GM18907 (cell line): ENCODE results near the gene NME1.
"Not testable (repeated sequence)": the region's sequence is repeated elsewhere in the genome, so short reads cannot be mapped to it uniquely, and the experiment has no call there.

Experiments used
- ATAC-seq: cut with Tn5 transposase; IDR thresholded peaks from one replicate; pipeline ENCODE4 v1.9.1; 2021; ENCODE audit warnings: mild to moderate bottlenecking, moderate library complexity; ENCODE audit not compliant: unreplicated experiment

NME1 gene

DNA sequence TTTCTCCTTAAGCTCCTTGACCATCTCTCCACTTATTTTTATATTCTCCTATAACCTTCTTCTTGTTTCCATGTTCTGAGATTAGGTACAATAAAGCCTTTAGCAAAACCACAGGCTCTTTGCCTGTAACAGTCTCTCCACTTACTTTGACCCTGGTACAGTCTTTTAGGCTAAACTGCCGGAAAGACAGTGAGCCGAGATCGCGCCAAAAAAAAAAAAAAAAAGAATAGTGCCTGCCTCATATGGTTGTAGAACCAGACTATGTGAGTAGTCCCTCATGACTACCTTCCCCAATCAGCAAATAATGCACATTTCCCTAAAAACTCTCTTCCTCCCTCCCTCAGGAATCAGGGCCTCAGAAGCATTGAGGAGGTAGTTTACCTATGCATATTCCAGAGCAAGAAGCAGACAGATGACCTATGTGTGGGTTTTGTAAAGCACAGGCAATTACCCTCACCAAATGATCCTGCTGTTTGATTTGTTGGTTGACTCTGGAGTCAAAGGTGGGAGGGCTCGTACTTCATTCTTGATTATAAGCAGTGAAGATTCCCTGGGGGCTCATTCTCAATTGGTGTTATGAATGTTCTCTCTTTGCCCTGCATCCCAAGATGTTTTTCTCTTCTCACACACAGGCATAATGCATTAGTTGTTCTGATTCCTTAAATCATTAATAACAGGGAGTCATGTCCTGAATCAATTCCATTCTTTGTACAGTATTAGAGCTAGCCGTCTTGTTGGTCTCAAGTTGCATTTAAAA is 8.9 kb upstream of the NME1 start:
- ATAC-seq, result no peak

DNA sequence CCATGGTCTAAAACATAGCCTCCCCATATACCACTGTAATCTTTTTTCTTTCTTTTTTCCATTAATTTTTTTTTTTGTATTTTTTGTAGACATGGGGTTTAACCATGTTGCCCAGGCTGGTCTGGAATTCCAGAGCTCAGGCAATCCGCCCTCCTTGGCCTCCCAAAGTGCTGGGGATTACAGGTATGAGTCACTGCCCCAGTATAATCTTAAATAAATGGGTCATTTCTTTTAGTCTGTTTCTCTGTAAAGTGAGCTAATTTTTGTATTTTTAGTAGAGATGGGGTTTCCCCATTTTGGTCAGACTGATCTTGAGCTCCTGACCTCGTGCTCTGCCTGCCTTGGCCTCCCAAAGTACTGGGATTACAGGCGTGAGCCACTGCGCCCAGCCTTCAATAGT is 5.7 kb upstream of the NME1 start:
- no peak for ATAC-seq

DNA sequence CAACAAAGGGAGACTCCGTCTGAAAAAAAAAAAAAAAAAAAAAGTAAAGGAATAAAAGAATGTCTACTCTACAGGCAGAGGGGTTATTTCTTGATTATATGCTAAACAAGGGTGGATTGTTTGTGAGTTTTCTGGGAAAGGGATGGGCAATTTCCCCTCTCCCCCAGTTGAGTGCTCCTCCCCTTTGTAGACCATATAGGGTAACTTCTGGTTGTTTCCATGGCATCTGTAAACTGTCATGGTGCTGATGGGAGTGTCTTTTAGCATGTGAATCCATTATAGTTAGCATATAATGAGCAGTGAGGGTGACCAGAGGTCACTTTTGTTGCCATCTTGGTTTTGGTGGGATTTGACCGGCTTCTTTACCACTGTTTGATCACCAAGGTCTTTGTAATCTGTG is 4.2 kb upstream of the NME1 start:
- no peak for ATAC-seq

DNA sequence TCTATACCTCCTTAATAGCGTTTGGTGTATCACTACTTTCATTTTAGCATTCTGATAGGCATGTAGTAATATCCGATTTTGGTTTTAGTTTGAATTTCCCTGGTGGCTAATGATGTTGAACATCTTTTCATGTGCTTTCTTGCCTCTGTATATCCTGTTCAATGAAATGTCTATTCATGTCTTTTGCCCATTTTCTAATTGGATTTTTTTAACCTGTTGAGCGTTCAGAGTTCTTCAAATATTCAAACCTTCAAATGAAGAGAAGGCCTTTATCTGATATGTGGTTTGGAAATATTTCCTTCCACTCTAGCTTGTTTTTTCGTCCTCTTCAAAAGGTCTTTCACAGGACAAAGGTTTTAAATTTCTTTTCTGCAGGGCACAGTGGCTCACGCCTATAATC is 2.4 kb upstream of the NME1 start:
- no peak for ATAC-seq

DNA sequence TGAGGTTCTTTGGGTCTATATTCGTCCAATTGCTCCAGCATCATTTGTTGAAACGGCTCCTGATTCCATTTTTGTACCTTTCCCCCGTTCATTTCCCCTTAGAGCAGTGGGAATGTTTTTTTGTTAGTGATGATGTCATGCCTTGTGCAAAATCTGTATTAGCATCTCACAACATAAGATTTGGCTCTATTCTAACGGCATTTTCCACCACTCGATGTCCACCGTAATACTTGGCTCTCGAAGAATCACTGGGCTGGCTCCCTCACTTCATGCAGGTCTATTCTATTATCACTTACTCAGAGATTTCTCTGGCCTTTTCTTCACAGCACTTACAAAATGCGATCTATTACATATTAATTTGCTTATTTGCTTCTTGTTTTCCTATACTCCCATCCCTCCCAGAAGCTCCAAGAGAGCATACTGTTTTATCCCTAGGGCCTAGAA is 571 bp upstream of the NME1 start:
- no peak for ATAC-seq

DNA sequence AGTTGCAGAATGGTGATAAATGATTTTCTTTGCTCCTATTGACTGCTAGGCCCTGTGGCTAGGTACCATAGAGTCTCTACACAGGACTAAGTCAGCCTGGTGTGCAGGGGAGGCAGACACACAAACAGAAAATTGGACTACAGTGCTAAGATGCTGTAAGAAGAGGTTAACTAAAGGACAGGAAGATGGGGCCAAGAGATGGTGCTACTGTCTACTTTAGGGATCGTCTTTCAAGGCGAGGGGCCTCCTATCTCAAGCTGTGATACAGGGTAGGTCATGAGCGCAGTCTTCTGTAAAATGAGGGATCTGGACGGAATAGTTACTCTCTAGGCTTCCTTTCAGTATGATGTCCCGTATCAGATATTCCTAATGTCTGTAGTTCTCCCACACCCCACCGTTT is 817 bp downstream of the NME1 start:
- no peak for ATAC-seq

DNA sequence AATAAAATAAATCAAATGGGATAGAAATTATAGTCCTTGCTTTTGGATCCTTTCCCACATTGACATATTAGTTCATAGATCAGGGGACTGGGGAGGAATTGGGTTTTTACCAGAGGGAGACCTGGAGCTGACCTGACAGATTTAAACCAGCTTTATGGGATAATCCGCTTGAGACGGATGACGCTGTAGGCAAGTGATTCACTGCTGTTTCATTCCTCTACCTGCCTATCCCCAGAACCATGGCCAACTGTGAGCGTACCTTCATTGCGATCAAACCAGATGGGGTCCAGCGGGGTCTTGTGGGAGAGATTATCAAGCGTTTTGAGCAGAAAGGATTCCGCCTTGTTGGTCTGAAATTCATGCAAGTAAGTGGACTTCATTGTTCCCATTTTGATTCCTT is 2.1 kb downstream of the NME1 start:
- no peak for ATAC-seq

DNA sequence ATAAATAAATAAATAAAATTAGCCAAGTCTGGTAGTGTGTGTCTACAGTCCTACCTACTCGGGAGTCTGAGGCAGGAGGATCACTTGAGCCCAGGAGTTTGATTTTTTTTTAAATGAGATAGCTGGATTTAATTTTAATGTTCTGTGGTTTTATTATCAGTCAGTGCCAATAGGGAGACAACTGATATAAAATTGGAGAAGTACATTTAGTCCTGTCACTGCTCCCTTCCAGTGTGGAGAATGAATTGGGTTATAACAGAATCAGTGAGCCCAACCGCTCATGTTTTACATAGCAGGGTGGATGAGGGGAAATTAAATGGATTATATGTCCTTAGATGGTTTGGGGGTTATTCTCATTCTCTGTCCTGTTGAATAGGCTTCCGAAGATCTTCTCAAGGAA is 6.2 kb downstream of the NME1 start:
- ATAC-seq, result no peak

DNA sequence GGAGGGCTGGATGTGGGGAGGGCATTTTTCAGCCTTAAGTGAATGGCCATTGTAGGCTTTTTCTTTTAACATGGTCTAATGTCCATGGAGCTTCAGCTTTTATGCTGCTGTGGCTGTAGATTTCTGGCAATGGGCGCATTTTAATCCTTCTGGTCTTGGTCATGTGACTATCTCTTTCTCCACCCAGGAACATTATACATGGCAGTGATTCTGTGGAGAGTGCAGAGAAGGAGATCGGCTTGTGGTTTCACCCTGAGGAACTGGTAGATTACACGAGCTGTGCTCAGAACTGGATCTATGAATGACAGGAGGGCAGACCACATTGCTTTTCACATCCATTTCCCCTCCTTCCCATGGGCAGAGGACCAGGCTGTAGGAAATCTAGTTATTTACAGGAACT is 8.2 kb downstream of the NME1 start:
- no peak for ATAC-seq

DNA sequence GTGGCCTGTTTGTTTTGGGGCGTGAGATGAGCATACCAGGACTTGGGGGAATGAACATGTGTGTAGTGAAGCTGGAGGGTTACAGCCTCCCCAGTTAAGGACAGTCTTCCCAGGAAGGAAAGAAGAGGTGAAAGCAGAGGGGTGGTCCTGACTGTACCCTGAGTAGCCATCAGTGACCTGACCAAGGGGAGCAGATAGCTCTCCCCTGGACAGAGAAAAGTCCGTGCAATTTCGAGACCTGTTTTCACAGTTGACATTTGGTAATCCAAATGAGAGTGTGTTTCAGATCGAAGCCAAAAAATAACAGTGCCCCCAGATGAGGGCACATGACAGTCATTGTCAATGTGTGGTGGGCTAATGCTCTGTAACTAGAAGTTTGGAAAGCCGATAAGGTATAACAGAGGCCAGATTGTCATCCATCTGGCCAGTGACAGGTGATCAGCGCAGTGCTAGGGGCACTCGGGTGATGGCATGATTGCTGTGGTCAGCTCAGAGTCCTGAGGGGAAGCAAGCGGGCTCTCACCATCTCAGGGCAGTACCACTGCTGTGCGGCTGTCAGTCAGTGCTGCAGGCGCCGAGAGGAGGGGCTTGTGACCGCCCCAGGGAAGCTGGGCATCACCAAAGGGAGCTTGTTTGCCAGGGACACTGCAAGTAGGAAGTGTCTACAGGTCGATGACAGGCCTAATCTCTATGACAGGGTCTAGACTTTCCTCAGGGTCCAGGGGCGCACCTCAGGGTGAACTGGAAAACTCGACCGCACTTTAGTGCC is 11.7 kb downstream of the NME1 start:
- no peak for ATAC-seq

DNA sequence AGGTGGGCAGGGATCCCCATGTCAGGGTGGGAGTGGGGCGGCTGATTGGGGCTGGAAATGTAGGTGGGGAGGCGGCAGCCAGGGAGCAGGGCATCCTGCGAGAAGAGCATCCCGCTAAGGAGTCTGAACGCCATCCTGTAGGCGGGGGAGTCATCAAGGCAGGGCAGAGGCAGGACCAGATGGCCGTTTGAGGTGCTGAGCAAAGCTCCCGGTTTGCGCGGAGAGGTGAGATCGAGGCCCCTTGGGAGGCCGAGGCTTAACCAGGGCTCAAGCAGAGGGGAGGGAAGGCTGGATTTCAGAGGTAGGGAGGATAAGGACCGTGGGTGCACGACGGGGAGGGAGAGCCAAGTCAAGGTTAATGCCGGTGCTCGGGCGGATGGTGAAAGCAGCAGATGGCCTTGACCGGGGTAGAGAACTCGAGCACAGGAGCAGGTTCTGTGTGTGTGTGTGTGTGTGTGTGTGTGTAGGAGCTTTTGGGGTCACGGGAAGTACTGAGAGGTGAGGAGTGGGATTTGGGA is 12.4 kb downstream of the NME1 start:
- ATAC-seq, result no peak

DNA sequence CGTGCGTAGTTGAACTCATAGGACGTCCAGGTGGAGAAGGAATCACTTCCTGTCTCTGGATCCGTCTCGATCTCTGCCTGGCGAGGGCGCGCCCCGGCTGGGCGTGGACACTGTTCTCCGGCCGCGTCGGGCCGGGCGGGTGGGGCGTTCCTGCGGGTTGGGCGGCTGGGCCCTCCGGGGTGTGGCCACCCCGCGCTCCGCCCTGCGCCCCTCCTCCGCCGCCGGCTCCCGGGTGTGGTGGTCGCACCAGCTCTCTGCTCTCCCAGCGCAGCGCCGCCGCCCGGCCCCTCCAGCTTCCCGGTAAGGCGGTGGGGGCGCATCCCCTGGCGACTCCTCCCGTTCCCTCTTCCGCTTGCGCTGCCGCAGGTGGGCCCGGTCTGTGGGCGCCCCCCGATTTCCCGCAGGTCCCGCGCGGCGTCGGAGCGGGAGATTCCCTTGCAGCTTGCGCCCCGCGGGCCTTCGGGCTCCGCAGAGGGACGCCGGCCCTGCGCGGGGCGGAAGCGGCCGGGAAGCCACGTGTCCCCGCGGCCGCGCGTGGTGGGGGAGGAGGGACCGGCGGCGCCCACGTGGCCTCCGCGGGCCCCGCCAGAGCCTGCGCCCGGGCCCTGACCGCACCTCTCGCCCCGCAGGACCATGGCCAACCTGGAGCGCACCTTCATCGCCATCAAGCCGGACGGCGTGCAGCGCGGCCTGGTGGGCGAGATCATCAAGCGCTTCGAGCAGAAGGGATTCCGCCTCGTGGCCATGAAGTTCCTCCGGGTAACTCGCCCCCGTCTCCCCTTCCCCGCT is 13.0 kb downstream of the NME1 start, which contains the start of gene NME2:
Gene NME2 (plus strand): TSS at position 214 of the 789 bp plus-strand sequence. CDS start 420 bp downstream, at position 634.
- ATAC-seq, result peak; percentile 88

DNA sequence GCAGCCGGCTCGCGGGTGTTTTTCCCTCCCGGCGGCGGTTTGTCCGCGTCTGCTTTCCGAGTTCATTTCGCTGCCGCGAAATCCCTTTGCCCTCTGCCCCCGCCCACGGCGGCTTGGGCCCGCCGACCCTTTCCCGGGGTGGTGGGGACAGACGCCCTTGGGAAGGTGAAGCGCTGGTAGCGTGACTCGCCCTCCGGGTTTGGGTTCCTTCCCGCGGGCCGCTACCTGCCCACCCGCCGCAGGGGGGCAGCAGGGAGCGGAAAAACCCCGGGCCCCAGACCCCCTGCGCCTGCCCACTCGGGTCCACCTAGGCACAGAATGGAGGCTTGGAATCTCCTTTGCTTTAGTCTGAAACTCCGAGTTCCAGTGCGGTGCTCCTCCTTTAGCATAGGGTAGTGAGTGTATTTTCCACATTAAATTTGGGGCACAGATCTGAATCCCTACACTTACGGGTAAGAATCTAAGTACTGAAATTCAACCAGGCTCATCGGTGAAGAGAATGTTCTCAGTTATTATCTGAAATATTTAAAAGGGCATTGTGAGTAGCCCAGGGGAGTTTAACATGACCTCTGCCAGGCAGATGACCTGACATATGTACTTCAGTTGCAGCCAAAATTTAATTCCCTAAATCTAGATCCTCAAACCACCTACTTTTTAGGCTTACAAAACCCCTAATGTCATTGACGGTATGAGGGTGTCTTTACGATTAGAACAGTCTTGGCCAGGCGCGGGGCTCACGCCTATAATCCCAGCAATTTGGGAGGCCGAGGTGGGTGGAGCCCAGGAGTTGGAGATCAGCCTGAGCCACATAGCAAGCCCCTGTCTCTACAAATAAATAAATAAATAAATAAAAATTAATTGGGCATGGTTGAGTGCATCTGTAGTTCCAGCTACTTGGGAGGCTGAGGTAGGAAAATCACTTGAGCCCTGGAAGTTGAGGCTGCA is 13.9 kb downstream of the NME1 start:
- ATAC-seq, result peak; percentile 57

DNA sequence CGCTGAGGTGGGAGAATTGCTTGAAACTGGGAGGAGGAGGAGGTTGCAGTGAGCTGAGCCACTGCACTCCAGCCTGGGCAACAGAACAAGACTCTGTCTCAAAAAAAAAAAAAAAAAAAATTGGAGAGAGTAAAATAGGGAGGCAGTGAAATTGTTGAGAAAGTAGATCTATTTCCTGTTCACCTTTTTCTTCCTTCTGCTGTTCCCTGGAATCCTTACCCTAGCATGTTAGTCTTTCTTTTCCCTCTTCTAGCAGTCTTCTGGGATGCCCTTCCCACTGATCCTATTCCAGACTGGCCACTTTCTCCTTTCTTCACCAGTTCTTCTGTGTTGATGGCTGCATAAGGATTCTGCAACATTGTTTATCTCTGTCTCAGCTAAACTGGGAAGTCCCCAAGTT is 16.0 kb downstream of the NME1 start:
- ATAC-seq, result no peak

DNA sequence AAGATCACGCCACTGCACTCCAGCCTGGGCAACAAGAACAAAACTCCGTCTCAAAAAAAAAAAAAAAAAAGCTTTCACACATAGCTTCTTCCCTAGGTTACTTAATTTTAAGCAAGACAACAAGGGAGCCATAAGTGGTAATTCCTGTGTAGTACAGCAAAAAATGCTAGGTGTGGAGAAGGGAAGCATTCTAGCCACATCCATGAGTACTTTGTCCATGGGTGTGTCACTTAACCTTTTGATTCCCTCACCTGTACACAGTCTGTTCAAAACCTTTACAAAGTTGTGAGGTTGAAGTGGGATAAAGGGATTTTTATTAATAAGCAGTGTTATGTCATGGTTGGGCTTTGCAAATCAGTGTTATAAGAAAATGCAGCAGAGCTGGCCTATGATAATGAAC is 17.4 kb downstream of the NME1 start:
- no peak for ATAC-seq

DNA sequence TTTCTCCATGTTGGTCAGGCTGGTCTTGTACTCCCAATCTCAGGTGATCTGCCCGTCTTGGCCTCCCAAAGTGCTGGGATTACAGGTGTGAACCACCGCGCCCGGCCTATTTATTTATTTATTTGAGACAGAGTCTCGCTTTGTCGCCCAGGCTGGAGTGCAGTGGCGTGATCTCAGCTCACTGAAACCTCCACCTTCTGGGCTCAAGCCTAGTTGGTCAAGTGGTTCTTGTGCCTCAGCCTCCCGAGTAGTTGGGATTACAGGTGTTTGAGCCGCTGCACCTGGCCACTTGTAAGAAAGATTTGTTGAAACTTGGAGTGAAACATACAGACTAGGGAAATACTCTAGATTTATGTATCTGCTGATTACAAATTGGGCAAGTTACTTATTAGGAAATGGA is 18.7 kb downstream of the NME1 start:
- not testable (repeated sequence) for ATAC-seq

DNA sequence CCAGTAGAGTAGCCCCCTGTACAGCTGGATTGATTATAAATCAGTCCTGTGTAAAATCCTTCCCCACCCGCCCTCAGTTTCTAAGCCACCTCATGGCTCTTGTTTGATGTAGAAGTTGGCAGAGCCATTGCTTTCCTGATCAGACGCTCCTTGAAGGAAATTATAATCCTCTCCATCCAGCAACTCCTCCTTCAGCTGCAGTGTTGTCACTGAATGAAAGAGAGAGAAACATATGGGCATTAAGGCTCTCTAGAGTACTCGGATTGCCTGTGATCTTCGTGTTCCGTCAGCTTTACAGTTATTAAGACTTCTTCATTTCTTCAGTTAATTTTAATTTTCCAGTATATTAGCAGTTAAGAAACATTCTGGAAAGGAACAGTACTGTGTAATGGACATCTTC is 27.1 kb downstream of the NME1 start:
- ATAC-seq, result no peak

DNA sequence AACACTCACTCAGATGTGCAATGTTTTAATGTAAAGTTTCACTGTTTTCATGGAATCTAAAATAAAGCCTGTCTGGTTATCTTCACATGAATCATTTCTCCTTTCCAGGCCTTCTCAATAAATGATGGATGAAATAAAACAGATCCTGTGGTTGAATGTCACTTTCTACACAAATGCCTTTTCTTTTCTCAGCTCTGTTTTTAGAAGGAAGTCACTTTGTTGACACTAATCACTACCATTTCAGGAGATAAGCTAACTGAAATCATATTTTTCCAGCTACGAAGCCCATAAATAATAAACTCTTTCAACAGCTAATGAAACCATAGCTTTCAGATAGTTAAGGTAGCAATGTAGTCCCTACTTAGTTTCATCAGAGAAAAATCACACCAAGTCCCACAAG is 30.8 kb downstream of the NME1 start:
- no peak for ATAC-seq

DNA sequence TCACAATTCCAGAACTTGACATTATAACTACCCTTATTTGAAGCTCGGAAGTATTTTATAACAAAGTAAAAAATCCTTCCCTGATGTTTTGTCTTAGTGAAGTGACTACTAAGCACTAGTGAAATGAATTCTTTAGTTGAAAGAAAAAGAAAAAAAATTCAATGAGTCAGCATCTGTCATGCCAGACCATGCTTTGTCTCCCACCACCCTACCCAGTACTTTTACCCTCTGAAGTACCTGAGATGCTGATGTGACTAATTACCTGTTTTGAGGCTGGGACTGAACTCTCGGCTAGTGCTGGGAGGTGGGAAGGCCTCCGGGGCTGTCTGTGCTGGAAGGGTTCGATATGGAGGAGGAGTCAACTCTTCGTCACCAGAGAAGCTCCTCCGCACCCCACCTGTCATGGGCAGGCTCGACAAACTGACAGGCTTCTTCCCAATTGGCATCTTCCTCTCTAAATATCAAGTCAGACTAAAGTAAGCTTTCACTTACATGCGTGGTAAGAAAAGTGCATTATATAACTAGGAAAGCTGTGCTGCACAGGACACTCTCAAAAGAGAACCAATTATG is 32.5 kb downstream of the NME1 start:
- ATAC-seq, result no peak

DNA sequence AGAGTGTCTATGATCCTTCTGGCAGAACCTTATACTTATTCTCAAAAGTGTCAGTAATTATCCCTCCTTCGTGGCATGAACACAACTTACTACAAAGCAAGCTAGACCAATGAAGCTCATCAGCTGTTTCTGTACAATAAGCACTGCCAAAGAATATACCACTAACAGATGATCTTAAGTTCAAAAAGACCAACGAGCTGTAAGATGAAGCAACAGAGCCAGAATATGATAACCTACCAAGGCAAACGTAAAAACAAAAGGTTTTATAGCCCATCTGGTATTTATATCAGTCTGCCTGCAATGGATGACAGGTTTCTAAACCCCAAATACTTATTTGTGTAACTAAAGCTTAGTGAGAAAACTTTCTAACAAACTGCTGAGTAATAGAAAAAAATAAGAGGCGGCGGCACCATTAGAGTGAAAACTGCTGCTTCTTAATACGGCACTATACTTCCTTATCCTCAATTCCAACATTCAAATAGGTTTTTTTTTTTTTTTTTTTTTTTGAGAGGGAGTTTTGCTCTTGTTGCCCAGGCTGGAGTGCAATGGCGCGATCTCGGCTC is 35.0 kb downstream of the NME1 start:
- ATAC-seq, result no peak
